Hematopoietic multipotent progenitor cell treated with erythropoietin and hydrocortisone succinate and interleukin-3 and kit ligand, for 6 days (in vitro differentiated cells): Measurements from ENCODE around the gene RYR3.
"Not testable (repeated sequence)": the region's sequence is repeated elsewhere in the genome, so short reads cannot be mapped to it uniquely, and the experiment has no call there.

Source experiments
- DNase-seq: peaks from one replicate; pipeline ENCODE4 v3.0.0-alpha.2; 2015

Gene RYR3

DNA sequence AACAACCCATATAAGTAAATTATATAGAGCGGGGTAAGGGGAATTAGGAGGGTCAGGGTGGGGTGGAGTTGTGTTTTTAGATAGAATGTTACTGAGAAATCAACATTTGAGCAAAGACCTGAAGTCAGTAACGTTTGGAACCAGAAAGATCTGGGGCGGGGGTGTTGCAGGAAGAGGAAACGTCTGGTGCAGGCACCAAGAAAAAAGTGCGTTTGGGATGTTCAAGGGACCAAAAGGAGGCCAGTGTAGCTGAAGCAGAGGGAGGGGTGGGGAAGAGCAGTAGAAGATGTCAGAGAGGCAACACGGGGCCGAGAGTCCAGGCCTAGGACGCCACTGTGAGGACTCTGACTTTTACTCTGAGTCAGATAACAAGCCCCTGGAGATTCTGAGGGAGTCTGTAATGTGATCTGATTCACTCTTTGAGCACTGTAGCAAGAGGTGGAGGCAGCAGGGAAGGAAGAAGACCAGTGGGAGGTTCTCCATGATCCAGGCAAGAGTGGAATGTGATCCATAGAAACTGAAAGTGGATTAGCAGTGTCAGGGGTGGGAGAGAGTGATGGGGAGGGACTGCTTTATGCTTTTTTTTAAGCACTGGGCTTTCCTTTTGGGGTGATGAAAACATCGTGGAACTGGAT, 478.3 kb downstream of the RYR3 start:
- no peak for DNase-seq

DNA sequence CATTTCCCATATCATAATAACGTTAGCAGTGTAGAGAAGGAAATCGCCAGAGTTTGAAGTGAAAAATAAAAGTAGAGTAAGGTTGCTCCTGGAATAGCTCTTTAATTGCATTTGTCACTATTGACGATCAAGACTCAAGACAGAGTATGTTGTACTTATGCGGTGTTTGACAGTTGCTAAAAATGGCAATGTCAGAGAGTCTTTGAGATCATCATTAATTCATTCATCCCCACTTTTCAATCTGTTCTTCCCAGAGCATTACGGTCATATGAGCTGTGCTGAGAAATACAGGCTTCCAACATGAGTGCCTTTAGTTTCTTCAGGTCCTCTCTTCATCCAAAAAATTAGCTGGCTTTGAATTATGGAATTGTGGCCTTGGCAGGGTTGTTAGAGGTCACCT, 483.7 kb downstream of the RYR3 start:
- DNase-seq: no peak

DNA sequence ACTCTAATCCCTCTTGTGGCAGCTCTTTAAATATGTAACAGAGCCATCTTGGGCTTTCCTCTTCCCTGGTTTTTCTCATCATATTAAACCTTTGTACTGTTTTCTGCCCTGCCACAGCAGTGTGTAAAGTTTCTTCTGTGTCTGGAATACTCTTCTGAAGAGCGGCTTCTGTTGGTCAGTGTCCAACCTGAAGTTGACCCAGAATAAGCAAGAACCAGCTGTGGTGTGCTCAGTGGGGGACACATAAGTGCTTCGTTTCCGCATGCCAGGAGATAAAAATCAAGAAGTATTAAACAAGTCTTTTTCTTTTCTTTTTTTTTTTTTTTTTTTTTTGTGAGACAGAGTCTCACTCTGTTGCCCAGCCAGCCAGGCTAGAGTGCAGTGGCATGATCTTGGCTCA, 484.3 kb downstream of the RYR3 start:
- no peak for DNase-seq

DNA sequence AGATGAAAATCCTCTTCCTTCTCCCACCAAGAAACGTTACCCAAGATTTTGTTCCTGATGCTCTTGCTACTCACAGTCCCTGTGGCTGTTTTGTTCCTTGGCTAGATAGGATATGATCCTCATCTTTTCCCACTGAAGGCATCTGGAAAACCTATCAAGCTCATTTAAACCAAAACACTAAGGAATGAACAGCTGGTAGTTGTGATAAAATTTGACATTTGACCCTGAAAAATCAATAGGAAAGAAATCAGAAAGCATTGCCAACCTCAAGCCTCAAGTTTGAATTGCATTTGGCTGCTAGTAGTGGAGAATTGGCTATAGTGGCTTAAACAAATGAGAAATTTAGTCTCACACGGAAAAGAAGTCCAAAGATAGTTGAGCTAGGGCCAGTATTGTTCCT, 486.9 kb downstream of the RYR3 start:
- DNase-seq: no peak

DNA sequence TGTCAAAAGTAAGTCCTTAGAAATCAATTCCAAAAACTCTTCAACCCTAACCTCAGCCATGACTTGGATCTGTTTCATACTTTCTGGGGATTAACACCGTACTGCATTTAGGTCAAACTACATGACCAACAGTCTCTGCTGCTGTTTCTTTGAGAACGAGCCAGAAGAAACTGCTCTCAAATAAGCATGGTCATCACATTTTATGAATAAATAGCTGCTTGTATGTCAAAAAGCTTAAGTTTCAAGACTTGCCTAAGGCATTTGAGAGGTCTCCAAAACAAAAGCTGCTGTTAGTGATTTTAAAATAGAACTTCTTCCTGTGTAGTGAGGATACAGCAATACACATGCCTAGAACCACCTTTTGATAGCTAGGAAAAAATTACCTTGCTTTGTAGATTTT, 491.2 kb downstream of the RYR3 start:
- DNase-seq: no peak

DNA sequence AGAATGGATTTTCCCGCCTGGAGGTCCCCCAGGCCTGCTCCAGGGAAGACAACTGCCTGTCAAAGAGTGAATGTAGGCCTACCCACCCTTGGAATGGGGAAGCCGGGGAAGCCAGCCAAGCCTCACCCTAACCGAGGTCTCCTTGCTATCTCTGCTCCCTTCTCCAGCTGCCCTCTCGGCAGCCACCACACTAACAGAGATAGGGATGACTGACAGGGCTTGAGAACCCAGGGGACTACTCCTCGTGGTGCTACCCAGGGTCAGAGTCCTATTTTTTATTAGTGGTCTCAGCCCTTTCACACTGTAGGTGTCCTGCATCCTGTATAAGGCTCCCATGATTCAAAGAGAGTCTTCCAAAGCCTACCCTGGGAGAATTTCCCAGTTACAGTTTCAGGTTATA, 496.9 kb downstream of the RYR3 start:
- DNase-seq: peak; percentile 87

DNA sequence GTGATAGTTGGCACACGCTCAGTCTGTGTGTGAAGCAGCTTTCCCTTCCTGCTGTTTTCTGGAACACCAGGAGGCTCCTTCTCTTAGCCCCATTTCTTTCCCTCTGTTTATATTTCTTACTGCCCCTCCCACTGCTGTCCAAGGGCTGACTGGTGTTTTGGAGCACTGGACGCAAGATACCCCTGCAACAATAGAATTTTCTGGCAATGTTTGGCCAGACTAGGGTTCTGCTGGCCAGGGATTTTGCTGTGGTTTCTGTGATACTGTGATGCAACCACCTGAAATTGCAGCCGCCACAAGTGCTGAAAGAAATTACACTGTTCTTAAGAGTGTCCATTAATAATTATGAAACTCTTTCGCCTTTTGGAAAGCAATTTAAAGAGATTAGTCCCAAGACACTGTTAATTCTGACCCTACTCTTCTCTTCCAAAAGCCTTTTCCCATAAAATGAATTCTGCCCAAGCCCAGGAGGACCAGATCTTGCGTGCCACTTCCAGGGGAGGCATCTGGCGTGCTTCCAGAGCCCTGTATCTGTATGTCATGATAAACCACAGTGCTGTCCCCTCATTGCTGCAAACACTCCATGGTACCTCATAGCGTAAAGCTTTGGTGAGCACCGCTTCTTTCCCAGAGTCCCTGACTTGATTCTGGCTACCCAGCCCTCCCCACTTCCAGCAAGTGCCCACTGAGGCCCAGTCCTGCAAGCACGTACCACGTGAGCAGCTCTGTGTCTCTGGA, 498.1 kb downstream of the RYR3 start:
- peak; percentile 79 for DNase-seq

DNA sequence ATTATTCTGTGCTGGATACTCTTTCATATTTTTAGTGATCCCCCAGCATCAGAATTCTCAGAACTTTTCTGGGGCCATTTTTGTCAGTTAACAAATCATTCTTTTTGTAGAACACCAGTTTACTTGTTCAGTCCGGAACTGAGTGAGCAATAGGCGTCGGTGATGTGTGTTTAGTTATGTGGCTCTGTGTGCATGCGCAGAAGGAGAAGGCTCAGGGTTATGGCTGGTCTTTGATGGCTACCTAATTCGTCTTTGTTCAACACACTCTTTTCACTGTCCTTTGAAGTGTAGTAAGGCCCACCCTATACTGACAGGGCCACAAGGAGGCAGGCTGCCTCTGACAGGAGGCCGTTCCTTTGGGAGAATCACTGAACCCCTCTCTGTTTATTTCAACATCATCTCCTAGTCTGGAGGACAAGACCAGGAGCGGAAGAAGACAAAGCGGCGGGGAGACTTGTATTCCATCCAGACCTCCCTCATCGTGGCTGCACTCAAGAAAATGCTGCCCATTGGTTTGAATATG, 499.4 kb downstream of the RYR3 start:
- DNase-seq: no peak

DNA sequence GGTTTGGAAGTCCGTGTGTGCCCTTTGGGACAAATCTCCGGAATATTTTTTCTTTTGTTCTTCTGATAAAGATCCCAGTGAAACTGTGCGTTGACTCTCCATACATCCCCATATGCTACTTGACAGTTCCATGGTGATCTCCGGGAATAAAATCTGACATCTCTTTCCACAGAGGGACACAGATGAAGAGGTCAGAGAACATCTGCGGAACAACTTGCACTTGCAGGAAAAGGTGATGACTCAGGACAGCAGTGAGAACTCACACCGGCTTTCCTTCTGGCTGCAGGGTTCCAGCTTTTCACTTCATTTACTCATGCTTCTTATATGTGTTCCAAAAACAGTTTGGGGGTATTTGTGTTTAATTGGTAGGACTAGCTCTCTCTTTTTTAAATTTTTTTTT, 500.0 kb downstream of the RYR3 start:
- DNase-seq: no peak

DNA sequence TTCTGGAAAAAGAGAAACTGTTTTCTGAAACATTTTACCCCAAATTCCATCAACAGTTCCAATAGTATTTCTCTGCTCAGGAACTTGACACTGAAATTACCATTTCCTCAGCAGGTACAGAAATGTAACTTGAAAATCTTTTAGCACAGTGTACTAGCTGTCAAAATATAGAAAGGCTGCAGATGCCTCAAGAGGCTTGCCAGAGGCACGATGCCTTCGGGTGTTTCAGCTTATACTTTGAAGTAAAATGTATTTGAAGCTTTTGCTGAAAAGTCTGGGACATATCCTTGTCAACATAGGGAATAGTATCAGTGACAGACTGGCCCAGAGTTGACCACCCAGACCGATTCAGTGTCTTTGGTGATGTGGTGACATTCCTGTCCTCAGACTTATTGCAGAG, 503.1 kb downstream of the RYR3 start:
- no peak for DNase-seq

DNA sequence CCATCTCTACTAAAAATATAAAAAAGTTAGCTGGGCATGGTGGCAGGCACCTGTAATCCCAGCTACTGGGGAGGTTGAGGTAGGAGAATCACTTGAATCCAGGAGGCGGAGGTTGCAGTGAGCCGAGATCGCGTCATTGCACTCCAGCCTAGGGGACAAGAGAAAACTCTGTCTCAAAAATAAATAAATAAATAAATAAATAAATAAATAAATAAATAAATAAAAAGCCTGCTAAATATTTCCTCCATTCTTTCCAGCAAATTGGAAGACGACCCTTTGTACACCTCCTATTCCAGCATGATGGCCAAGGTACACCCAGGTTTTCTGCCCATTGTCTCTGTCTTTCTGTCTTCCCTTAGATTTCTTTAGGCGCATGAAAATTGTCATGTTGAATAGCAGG, 508.7 kb downstream of the RYR3 start:
- not testable (repeated sequence) for DNase-seq

DNA sequence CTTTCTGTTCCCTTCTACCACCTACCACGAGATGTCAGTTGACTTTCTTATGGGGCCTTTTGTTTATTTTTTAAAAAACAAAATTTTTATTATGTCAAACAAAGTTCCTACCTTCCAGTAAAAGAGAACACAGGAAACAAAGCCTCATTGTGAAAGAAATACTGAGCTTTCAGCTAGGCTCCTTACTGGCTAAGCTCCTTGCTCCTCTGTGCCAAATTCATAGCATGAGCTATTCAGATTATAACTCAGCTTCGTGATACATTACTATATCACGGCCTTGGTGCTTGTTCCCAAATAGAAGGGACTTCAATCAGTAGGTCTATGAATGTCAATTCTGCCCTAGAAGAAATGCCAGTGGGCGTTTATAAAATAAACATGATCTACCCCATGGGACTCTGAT, 511.7 kb downstream of the RYR3 start:
- no peak for DNase-seq

DNA sequence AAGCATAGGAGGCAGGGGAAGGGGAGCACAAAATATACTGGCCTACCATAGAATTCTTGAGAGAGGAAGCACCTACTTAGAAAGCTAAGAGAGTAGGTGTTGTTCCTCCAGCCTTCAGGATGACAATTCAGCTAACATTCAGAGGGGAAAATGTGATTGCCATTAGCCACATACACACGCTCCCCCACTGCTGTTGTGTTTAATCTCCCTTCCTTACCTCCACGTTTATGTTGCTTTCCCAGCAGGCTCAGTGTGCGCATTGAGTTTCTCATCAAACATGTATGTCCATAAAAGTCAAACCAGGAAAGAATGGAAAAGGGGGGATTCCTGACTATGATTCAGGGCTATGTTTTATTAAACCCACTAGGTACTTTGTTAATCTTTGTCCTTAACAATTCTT, 512.4 kb downstream of the RYR3 start:
- no peak for DNase-seq

DNA sequence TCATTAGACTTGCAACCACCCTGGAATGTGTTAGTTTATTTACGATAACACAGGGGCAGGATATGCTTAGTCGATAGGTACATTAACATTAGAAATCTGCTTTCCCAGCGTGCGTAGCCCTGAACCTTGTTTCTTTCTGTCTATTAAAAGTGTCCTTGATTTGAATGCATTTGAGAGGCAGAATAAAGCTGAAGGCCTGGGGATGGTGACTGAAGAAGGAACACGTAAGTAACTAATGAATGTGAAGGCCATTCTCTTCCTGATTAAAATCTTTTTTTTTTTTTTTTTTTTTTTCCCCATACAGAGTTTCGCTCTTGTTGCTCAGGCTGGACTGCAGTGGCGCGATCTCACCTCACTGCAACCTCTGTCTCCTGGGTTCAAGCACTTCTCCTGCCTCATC, 514.7 kb downstream of the RYR3 start:
- DNase-seq: no peak

DNA sequence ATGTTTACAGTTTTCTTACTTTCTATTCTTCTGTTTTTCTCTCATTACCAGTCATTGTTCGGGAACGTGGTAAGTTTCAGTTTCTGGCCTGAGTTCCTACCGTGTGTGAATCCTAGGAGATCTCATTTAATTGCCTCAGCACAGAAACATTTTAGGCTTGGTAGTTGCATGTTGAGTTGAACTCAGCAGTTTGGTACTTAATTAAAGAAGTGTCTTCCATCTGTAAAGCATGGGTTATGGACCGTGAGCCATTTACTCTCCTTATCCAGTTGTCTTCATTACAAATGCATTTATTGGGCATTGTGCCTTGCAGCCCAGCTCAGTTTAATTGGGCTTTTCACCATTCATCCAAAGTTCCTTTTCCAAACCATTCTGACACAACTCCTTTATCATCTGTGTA, 515.4 kb downstream of the RYR3 start:
- DNase-seq: no peak

DNA sequence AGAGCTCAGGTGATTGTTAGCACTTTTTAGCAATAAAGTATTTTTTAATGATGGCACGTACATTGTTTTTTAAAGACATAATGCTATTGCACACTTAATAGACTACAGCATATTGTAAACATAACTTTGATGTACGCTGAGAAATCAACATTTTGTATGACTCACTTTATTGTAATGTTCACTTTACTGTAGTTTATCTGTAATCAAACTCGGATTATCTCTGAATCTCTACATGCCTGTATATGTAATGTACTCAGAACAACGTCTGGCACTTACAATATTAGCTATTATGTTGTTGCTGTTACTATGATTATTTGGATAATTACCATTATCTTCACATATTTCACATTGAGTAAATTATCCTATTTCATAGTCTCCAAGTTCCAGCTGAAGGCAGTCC, 519.6 kb downstream of the RYR3 start:
- DNase-seq: no peak

DNA sequence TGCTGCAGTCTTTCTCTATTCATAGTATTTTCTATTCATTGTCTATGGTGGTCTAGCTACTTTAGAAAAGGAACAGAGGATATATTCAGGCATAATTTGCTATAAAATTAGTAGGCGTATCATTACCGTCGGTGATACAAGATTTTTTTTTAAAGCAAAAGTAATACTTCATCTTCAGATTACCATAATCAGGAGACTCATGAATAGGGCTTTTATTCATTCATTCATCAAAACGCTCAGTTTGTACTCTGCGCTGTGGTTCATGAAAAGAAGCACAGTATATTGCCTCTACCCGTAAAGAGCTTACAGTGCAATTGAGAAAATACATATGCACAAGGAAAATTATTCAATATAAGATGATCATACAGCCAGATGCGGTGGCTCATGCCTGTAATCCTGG, 520.9 kb downstream of the RYR3 start:
- no peak for DNase-seq

DNA sequence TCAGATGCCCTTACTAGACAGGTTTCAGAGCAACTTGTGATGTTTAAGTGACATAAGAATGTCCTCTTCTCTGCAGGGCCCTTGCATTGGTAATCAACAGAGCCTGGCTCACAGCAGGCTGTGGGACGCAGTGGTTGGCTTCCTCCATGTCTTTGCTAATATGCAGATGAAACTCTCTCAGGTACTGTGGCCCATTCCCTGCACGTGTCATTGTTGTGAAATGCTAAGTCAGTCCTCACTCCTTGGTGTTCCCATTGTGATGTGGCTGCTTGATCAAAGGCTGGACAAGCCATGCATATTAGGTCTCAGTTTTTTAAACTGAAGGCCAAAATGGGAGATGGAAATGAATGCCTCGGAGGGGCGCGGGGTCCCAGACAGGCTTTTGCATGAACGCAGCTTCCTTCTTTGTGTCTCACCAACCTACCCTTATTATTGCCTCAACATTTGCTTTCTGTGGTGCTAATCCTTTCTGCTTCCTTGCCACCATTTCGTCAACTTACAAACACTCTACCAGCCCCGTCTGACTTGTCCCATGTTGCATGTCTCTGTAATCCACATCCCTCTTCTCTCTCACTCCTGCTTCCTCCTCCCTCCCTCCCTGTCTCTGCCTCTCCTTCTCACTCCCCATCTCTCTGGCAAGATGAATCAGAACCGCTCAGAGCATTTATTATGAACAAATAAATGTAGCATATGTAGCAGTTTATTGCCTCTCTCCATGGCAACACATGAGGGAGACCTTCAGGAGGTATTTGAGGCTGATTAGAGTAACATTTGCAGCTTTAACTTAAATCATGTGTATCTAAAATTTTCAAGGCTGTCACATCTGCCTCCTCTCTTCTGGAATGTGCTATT, 524.4 kb downstream of the RYR3 start:
- DNase-seq: no peak

DNA sequence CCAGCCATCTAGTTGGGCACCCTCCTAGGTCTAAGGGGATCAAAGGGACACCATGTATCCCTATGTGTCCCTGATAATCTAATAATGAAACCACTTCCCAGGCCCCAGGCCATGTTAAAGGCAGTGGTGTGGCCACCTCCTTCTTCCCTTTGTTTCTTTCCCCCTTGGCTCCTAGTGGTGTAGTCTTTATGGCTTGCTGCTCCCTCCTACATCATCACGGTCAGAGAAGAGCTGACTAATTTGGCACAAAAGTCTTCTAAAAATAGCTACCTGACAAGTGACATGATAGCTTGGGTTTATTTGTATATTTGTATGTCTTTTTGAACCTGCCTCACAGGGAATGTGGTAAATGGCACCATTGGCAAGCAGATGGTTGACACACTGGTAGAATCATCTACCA, 526.5 kb downstream of the RYR3 start:
- no peak for DNase-seq

DNA sequence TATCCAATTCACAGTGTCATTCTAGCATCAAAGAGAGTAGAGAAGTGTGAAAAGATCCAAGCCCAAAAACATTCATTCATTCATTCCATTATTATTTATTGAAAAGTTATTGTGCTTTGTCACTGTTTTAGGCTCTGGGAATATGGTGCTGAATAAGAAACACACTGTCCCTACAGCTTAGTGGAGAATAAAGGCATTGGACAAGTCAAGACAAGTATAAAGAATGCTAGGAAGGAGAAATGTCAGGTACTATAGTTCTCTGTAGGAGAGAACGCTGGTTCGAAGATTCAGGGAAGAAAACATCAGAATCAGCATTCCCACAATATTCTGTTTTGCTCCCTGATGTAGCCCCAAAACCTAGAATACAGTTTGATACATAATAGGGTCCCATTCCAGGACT, 528.8 kb downstream of the RYR3 start:
- DNase-seq: no peak

DNA sequence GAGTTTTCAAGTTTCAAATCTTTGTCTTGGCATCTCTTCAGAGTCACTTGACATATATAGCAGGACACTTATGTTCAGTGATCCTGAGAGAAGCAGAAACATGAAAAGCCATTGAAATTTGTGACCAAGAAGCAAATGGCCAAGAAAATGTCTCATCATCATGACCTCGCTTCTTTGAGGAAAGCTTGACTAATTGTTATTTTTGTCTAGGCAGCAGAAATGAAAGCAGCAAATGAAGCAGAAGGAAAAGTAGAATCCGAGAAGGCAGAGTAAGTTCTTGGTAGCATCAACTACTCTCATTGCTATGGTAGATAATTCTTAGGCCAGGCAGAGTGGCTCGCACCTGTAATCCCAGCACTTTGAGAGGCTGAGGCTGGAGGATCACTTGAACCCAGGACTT, 529.8 kb downstream of the RYR3 start:
- no peak for DNase-seq

DNA sequence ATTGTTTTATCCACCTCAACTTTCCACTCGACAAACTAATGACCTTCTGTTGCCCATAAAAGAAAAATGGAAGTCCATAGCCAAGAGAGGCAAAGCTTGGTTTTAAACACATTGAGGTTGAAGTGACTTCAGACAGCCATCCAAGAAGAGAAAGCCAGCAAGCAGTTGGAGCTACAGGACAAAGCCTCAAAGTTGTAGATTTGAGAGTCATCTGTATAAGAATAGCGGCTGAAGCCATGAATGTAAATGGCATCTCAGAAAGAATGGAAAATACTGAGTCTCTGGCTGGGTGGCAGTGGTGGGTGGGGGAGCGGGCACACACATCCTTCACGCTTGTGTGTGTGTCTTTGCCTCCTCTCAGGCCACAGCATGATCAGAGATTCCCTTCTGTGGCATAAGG, 533.4 kb downstream of the RYR3 start:
- no peak for DNase-seq

DNA sequence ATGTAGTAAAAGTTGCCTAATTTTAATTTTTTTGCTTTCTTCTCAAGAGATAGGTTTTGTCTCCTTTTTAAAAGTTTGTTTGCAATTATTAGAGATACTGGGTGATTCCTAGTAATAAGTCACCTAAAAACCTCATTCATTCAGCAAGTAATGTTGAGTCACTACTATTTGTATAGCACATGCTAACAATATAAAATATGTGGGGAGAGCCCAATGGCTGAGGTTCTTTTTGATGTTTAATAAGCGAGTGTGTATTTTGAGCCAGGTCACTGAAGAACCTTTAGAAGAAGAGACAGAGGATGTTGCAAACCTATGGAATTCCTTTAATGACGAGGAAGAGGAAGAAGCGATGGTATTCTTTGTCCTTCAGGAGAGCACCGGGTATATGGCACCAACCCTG, 533.8 kb downstream of the RYR3 start:
- no peak for DNase-seq

DNA sequence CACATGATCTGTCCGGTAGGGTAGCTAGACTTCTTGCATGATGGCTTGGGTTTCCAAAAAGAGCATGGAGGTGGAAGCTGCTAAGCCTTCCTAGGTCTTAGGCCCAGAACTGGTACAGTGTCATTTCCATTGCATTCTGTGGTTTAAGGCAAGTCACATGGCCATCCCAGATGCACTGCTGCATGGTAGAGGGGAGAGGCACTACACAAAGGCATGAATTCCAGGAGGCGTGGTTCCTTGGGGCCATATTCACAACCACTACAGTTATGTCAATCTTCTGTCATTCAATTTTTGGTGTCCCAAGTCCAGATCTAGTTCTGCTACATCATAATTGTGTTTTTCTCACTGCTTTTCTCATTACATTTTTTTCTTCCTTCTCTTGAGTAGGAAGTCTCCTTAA, 535.4 kb downstream of the RYR3 start:
- no peak for DNase-seq
